HG03354 (cell line): ENCODE results near the gene SOX4.
A peak's percentile ranks its signal among the peaks of the same experiment; 100 is the strongest.

Source experiments
- ATAC-seq: cut with Tn5 transposase; IDR thresholded peaks from one replicate; pipeline ENCODE4 v1.9.1; 2021; ENCODE audit warnings: mild to moderate bottlenecking; ENCODE audit not compliant: unreplicated experiment, poor library complexity, severe bottlenecking

The SOX4 gene

GRCh38 chr6:21592953-21593352, 598 bp upstream of the SOX4 start:
- no peak for ATAC-seq

GRCh38 chr6:21593927-21594415, 420 bp downstream of the SOX4 start:
- peak; percentile 19 for ATAC-seq

DNA sequence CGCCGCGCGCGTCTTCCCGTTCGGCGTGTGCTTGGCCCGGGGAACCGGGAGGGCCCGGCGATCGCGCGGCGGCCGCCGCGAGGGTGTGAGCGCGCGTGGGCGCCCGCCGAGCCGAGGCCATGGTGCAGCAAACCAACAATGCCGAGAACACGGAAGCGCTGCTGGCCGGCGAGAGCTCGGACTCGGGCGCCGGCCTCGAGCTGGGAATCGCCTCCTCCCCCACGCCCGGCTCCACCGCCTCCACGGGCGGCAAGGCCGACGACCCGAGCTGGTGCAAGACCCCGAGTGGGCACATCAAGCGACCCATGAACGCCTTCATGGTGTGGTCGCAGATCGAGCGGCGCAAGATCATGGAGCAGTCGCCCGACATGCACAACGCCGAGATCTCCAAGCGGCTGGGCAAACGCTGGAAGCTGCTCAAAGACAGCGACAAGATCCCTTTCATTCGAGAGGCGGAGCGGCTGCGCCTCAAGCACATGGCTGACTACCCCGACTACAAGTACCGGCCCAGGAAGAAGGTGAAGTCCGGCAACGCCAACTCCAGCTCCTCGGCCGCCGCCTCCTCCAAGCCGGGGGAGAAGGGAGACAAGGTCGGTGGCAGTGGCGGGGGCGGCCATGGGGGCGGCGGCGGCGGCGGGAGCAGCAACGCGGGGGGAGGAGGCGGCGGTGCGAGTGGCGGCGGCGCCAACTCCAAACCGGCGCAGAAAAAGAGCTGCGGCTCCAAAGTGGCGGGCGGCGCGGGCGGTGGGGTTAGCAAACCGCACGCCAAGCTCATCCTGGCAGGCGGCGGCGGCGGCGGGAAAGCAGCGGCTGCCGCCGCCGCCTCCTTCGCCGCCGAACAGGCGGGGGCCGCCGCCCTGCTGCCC, 1.1 kb downstream of the SOX4 start:
- ATAC-seq, result peak; percentile 14

- peak; percentile 29 for ATAC-seq
Observed at GRCh38 chr6:21595285-21596144, 2.0 kb downstream of the SOX4 start.

GRCh38 chr6:21596145-21596948, 2.8 kb downstream of the SOX4 start:
- ATAC-seq, result no peak

DNA sequence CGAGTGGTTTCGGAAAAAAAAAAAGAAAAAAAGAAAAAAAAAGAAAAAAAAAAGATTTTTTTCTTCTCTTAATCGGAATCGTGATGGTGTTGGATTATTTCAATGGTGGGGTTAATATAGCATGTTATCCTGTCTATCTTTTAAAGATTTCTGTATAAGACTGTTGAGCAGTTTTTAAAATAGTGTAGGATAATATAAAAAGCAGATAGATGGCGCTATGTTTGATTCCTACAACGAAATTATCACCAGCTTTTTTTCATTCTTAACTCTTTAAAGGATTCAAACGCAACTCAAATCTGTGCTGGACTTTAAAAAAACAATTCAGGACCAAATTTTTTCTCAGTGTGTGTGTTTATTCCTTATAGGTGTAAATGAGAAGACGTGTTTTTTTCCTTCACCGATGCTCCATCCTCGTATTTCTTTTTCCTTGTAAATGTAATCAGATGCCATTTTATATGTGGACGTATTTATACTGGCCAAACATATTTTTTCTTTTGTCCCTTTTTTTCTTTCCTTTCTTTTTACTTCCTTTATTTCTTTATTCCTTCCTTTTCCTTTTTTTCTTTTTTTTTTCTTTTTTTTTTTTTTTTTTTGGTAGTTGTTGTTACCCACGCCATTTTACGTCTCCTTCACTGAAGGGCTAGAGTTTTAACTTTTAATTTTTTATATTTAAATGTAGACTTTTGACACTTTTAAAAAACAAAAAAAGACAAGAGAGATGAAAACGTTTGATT, 3.6 kb downstream of the SOX4 start:
- no peak for ATAC-seq

DNA sequence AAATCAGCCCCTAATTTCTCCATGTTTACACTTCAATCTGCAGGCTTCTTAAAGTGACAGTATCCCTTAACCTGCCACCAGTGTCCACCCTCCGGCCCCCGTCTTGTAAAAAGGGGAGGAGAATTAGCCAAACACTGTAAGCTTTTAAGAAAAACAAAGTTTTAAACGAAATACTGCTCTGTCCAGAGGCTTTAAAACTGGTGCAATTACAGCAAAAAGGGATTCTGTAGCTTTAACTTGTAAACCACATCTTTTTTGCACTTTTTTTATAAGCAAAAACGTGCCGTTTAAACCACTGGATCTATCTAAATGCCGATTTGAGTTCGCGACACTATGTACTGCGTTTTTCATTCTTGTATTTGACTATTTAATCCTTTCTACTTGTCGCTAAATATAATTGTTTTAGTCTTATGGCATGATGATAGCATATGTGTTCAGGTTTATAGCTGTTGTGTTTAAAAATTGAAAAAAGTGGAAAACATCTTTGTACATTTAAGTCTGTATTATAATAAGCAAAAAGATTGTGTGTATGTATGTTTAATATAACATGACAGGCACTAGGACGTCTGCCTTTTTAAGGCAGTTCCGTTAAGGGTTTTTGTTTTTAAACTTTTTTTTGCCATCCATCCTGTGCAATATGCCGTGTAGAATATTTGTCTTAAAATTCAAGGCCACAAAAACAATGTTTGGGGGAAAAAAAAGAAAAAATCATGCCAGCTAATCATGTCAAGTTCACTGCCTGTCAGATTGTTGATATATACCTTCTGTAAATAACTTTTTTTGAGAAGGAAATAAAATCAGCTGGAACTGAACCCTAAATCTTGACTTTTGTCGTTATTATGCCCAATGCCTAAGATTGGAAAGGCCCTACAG, 4.5 kb downstream of the SOX4 start:
- ATAC-seq, result no peak

- ATAC-seq, result no peak
Observed at GRCh38 chr6:21598674-21599023, 5.1 kb downstream of the SOX4 start.

GRCh38 chr6:21599051-21599696, 5.6 kb downstream of the SOX4 start:
- ATAC-seq, result no peak

DNA sequence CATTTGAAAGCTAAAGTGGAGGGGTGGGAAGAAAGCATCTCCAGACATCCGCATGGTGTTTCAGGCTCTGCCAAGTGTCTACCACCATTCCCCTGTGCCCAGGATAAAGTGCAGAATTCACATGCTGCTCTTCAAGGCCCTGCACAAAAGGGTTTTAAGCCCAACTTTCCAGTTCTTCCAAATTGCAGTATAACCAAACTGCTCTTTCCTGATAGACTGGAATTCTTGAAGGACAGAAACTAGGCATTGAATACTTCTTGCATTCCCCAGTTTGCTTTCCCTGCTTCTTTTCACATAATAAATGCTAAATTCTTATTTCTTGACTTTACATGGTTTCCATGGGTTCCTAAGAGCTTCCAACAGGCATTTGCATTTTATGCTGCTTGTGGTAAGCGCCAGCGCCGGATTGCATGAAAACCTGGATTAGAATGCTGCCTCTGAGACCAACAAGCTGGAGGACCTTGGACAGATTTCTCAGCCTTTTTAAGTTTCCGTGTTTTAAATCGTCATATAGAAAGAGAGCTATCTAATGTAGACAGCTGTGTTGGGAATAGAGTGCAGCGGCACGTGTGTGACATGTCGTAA, 7.9 kb downstream of the SOX4 start:
- no peak for ATAC-seq

GRCh38 chr6:21601932-21602390, 8.4 kb downstream of the SOX4 start:
- no peak for ATAC-seq

- ATAC-seq, result peak; percentile 49
Observed at GRCh38 chr6:21603082-21603952, 9.8 kb downstream of the SOX4 start.

DNA sequence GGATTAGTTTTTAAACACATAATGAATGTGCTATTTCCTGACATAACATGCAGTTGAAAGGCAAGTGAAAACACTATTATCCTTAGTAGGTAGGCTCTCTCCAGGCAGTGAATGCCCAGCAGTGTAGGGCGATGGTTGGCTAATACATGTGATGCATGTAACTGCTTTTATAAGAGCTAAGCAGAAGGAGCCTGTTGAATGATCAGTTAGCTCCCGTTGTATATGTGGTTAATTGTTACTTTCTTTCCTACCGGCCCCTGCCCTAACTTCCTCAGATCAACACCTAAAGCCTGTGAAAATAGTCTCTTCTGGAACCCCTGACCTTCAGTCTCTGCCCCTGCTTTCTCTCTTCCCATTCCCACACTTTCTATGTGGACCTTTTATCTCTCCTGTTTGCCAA, 10.5 kb downstream of the SOX4 start:
- ATAC-seq, result peak; percentile 13

DNA sequence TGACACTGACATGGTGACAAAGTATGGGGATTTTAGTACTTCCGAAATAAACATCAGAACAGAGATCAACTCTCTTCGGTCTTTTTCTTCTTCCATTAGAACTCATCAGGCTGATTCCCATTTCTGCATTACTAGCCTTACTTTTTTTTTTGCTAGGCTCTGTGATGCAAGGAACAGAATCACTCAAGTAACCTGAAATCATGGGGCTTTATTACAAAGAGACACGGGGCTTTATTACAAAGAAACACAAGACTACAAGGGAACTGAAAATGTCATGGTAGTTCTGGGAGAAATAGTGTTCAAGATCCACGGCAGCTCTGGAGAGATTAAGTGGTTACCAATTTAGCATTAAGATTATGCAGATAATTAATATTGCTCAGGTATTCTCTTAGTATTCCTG, 11.6 kb downstream of the SOX4 start:
- ATAC-seq, result no peak

DNA sequence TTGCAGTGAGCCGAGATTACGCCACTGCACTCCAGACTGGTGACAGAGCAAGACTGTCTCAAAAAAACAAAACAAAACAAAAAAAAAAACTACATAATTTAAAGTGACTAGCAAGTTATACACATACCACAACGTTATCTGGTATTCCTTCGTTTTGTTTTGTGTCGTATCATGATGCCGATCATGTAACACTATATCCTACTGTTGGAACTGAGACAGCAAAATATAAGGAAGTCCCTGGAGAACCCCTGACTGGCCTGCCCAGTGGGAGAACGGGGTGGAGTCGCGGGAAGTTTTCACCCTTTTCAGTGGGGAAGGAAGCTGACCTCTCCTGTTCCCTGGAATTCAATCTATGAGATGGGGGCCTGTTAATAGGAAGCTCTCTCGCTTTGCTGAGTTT, 15.1 kb downstream of the SOX4 start:
- no peak for ATAC-seq

DNA sequence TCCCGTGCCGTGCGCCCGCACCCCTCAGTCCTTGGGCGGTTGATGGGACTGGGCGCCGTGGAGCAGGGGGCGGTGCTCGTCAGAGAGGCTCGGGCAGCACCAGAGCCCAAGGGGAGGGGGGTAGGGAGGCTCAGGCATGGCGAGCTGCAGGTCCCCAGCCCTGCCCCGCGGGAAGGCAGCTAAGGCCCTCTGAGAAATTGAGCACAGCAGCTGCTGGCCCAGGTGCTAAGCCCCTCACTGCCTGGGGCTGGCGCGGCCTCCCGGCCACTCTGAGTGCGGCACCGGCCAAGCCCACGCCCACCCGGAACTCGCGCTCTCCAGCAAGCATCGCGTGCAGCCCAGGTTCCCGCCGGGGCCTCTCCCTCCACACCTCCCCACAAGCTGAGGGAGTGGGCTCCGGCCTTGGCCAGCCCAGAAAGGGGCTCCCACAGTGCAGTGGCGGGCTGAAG, 16.4 kb downstream of the SOX4 start:
- no peak for ATAC-seq

DNA sequence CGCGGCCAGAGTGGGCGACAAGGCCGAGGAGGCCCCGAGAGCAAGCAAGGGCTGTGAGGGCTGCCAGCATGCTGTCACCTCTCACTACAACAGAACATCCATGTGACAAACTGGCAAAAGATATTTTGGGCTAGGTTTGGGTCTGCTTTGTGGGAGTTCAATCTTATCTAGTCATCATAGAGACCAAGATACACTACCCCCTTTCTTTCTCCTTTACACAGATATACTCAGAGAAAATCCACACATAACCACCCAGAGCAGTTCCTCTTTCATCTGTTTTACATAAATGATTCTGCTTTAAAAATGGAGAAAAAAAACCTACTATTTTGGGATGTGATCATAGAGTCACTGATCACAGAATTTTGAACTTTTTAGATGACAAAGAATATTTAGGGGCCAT, 16.8 kb downstream of the SOX4 start:
- ATAC-seq, result peak; percentile 89
